Measurements from ENCODE around the gene ABCA2.
A peak's percentile ranks its signal among the peaks of the same experiment; 100 is the strongest.
"Not testable (repeated sequence)": the region's sequence is repeated elsewhere in the genome, so short reads cannot be mapped to it uniquely, and the experiment has no call there.

The ABCA2 gene

DNA sequence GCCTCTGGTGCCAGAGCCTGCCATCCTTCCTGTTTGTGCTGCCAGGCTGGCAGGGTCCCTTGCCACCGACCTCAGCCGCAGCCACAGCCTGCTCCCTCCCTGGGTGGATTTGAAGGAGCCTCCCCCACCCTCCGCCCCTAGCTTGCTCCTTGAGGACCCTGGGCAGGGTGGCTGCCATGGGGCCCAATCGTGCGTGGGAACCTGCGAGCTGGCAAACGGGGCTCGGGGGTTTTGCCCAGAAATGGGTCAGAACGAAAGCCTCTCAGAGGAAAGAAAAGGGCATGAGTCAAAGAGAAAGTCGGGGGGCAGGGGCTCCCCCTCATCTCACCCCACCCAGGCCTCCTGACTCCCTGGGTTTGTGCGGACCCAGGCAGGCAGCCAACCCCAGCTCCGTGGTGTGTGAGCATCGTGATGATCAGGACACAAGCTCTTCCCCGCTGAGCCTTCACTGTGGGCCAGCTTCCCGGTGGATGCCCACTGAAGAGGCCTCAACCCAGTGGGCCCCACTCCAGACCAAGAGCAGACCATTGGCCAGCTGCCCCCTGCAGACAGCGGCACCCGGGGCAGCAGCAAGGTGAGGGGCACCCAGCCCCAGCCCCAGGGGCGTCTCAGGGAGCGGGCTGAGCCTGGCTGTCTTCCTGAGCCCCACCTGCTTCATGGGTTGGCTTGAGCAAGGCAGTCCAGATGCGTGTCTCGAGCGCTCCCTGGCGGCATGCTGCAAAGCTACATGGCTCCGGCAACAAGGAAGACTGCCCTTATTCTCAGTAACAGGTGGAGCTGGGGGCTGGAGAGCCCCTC lies 6.9 kb upstream of the ABCA2 start:
- peak; percentile 85 to 92 for DNase-seq
- TF ChIP-seq GATA1 (IDR thresholded peaks at IDR 0.05; ENCODE audit: low read depth, low read length) (no peak), POLR2A (IDR thresholded peaks at IDR 0.05; ENCODE audit: low read length) (no peak)

- no peak for DNase-seq
- TF ChIP-seq POLR2A (IDR thresholded peaks at IDR 0.05; ENCODE audit: low read length) (no peak), GATA1 (IDR thresholded peaks at IDR 0.05; ENCODE audit: low read depth, low read length) (no peak)
Measured at GRCh38 chr9:137034039-137034708, 6.1 kb upstream of the ABCA2 start.

DNA sequence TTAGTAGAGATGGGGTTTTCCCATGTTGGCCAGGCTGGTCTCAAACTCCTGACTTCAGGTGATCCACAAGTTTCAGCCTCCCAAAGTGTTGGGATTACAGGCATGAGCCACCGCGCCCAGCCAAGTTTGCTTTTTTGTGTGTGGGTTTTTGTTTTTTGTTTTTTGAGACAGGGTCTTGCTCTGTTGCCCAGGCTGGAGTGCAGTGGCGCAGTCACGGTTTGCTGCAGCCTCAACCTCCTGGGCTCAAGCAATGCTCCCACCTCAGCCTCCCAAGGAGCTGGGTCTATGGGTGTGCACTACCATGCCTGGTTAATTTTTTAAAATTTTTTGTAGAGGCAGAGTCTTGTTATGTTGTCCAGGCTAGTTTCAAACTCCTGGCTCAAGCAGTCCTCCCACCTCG lies 5.4 kb upstream of the ABCA2 start:
- DNase-seq = not testable (repeated sequence)

DNA sequence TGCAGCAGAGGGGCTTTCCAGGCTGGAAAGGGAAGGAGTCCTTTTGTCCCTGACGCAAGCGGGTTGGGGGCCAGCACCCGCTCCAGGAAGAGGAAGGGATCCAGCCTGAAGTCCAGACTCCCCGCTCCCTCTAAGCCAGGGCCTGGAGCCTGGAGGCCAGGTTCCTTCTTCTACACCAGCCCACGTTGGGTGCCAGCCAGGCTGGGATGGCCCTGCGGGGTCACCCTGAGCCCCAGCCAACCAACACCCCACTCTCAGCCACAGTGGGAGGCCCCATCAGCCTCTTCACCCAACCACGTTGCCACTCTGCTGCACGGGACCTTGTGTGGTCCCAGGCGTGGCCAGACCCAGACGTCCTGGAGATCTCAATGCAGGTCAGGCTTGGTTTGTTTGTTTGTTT lies 4.8 kb upstream of the ABCA2 start:
- no peak for TF ChIP-seq POLR2A (IDR thresholded peaks at IDR 0.05; ENCODE audit: low read length)
- DNase-seq = no peak

DNA sequence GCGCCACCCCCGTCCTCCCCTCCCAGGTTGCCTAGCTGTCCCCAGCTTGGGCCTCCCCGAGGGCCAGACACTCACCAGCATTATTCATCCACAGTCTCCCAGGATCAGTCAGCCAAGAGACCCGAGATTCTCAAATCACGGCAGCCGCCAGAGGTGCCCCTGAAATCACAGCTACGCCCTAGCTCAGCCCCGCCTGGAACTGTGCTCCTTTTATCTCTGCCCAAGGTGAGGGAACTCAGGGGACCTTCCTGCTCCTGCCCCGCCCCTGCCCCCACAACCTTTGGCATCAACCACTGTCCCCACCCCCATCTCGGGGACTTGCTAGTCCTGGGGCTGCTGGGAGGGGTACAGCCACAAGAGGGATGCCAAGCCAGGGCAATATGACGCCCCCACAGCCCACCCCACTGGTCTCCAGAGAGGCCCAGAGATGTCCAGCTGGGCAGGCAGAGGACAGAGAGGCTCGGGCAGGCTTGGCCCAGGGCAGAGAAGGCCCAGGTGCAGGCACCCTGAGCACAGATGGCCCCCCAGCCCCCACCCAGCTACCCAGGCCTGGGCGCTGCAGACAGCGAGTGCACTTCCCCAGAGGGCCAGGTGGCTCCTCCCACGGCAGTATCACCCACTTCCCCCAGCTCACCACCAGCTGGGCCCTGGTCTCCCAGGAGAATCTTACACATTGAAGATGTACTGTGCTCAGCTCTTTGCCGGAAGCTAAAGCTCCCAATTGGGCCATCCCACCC lies 4.0 kb upstream of the ABCA2 start, which contains the start of gene FUT7:
Gene FUT7 (minus strand): TSS at position 185 of the 737 bp plus-strand sequence. CDS start 97 bp downstream, at position 88.
- no peak for DNase-seq
- no peak for TF ChIP-seq POLR2A (IDR thresholded peaks at IDR 0.05; ENCODE audit: low read length)
- TF ChIP-seq GATA1 (IDR thresholded peaks at IDR 0.05; ENCODE audit: low read depth, low read length) = no peak

DNA sequence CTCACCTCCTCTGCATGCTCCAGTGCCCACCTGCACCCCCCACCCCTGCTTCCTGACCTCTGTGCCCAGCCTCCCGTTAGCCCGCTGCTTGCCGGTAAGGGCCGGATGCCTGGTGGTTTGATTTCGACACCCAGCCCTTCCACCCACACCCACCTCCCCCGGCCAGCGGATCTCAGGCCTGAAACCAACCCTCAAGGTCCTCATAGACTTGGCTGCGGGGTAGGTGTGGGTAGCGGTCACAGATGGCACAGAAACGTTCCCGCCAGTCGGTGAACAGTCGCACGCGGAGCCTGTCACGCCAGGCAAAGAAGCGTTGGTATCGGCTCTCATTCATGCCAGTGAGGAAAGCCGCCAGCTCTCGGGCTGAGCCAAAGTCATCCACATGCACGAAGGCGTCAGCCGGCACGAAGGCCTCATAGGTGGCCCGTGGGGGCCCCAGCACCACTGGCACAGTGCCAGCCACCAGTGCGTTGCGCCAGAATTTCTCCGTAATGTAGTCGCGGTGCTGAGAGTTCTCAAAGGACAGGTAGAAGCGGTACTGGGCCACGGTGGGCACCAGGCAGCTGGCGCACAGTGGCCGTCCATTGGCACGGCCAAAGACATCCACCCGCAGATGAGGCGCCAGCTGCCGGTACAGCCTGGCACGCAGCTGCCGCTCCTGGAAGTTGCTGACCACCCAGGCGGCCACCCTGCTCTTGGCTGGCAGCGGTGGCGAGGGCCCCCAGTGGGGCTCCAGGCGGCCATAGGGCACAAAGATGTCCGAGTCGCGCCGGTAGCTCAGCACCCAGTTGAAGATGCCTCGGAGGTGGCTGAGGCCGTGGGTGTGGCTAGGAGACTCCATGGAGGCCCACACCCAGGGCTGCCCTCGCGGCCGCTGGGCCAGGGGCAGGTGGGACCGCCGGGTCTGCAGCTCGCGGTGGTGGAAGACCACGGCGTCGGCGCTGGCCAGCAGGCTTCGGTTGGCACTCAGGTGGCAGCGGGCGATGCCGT lies 2.8 kb upstream of the ABCA2 start:
- no peak for DNase-seq
- no peak for TF ChIP-seq GATA1 (IDR thresholded peaks at IDR 0.05; ENCODE audit: low read depth, low read length)
- TF ChIP-seq POLR2A (IDR thresholded peaks at IDR 0.05; ENCODE audit: low read length) = no peak

- TF ChIP-seq POLR2A (IDR thresholded peaks at IDR 0.05; ENCODE audit: low read length) = no peak
- TF ChIP-seq GATA1 (IDR thresholded peaks at IDR 0.05; ENCODE audit: low read depth, low read length) = no peak
- DNase-seq = no peak
Measured at GRCh38 chr9:137030006-137030405, 2.0 kb upstream of the ABCA2 start.

GRCh38 chr9:137029058-137029936 lies 1.3 kb upstream of the ABCA2 start:
- DNase-seq = peak; percentile 69 to 83

DNA sequence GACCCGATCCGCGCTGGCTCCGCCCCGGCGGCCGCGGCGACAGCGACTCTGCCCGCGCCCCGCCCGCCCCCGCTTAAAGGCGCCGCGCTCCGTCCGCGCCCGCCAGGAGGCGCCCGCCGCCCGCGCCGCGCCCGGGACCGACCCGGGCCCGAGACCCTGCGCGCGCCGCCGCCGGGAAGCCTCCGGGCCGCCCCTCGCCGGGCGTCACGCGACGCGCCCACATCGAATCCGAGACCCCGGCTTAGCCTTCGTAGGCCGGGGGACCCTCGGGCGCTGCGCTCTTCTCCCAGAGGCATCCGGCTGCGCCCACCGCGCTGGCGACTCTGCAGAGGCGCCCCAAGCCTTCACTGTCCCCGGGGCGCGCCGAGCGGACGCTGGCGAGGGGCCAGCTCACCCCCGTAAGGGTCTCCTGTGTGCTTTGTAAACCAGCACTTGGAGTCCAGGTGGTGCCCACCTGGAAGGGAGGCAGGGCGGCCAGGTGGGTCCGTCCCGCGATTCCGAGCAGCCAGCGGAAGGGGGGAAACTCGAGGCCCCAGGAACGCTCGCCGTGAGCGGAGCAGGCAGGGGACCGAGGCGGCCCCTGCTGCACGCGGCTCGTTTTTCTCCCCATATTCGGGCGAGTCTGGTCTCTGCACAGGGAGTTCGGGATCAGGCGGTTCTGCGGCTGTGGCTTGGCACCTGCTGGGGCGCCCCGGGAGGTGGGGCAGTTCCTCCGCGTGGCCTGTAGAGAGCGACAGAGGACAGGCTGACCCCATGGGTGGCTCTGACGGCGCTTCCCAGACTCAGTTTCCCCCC lies 423 bp upstream of the ABCA2 start:
- TF ChIP-seq POLR2A (IDR thresholded peaks at IDR 0.05; ENCODE audit: low read length) (no peak), GATA1 (IDR thresholded peaks at IDR 0.05; ENCODE audit: low read depth, low read length) (no peak)
- DNase-seq = peak; percentile 76 to 88

More at GRCh38 chr9:137029058-137029936, 1.3 kb upstream of the ABCA2 start:
- TF ChIP-seq POLR2A (IDR thresholded peaks at IDR 0.05; ENCODE audit: low read length) (no peak), GATA1 (IDR thresholded peaks at IDR 0.05; ENCODE audit: low read depth, low read length) (no peak)

DNA sequence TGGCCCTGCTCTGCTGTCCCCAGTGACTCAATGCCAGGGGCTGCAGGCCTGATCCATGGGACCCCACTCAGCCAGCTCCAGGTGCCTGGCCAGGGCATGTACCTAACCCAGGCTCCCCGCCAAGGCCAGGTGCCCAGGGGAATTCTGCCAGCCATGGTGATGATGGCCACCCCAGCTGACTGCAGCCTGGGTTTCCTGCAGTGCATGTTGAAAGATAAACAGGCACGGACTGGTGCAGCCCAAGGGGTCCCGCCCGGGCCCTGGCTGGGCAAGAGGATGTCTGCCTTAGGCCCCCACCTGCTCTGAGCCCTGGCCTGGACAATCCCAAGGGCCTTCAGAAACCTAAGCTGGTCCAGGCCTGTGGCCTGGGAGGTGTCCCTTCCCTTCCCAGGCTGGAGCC lies 1.2 kb downstream of the ABCA2 start:
- no peak for TF ChIP-seq GATA1 (IDR thresholded peaks at IDR 0.05; ENCODE audit: low read depth, low read length)
- TF ChIP-seq POLR2A (IDR thresholded peaks at IDR 0.05; ENCODE audit: low read length) = no peak
- no peak for DNase-seq

DNA sequence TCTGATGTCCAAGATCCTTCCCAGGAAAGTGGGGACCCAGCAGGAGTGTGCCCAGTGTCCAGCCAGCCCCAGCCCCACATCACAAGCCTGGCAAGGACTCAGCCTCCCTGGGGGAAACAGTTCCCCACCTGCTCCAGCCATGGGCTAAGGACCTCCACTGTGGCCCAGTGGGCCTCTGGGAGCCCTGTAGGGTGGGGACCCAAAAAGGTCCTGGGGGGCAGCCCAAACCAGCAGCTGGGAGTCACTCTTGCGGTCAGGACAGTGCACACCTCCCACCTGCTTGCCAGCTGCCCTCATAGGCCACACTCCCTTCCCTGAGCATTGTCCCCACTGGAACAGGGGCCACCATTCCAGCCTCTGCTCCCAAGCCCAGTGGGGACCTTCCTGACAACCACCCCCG lies 1.7 kb downstream of the ABCA2 start:
- no peak for DNase-seq
- TF ChIP-seq POLR2A (IDR thresholded peaks at IDR 0.05; ENCODE audit: low read length) (no peak), GATA1 (IDR thresholded peaks at IDR 0.05; ENCODE audit: low read depth, low read length) (no peak)

DNA sequence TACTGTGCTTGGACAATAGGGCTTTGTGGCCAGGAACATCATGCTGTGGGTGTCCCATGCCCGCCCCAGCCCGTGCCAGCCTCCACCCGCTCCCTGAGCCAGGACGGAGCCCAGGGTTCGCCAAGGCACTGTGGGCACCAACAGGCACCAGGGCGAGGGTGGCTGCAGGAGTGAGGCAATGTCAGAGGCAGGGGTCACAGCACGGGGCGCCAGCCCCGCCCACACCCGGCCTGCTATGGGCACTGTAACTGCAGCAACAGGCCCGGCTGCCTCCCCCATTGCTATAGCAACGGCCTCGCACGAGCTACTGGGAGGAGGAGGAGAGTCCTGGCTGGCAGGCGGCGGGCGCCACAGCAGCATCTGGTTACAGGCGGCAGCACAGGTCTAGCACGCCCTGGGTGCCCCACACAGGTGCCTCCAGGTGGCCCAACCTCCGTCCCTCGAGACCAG lies 2.5 kb downstream of the ABCA2 start:
- TF ChIP-seq GATA1 (IDR thresholded peaks at IDR 0.05; ENCODE audit: low read depth, low read length) (no peak), POLR2A (IDR thresholded peaks at IDR 0.05; ENCODE audit: low read length) (no peak)
- DNase-seq = no peak

All from erythroblast (primary cell).